DMS53 treated with DMSO at 0.1 percent for 48 hours (cell line): Measurements from ENCODE around the gene JUND.

Experiments
- DNase-seq: peaks from one replicate; lab custom pipeline; 2025; ENCODE audit not compliant: unreplicated experiment; lab: John Stamatoyannopoulos, UW

The JUND gene

DNA sequence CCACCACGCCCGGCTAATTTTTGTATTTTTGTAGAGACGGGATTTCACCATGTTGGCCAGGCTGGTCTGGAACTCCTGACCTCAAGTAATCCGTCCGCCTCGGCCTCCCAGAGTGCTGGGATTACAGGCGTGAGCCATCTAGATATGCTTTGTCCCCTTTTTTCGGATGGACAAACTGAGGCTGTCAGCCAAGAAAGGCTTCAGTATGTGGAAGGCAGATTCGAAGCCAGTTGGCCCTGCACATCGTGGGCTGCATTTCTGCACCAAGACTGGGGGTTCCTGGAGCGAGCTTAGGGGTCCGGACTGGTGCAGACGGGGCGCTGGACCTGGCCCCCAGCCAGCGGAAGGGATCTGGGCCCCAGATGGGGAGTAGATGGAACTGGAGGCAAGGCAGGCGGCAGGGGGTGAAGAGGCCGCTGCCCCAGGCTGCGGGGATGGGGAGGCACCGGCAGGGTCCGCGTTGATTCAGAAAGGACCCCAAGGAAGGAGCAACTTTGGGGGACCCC lies 9.7 kb upstream of the JUND start:
- DNase-seq: no peak

- DNase-seq: no peak
These were observed 9.0 kb upstream of the JUND start for GRCh38 chr19:18290302-18291018.

- no peak for DNase-seq
These were observed 8.3 kb upstream of the JUND start for GRCh38 chr19:18289471-18290301.

GRCh38 chr19:18287836-18288772 lies 6.7 kb upstream of the JUND start:
- DNase-seq: no peak

- no peak for DNase-seq
These were observed 5.7 kb upstream of the JUND start for GRCh38 chr19:18286973-18287635.

- DNase-seq: no peak
These were observed 3.4 kb upstream of the JUND start for GRCh38 chr19:18284712-18285360.

DNA sequence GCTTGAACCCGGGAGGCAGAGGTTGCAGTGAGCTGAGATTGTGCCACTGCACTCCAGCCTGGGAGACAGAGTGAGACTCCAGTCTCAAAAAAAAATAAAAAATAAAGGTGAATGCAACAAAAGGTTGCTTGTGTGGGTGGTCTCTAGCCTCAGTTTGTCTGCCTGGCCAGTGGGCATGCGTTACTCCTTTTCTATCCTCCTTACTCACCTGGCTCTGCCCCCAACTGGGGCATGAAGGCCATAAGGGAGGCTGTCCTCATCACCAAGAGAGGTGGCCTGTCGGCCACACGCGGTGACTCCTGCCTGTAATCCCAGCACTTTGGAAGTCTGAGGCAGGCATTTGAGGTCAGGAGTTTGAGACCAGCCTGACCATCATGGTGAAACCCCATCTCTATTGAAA lies 1.9 kb upstream of the JUND start:
- no peak for DNase-seq

- no peak for DNase-seq
These were observed 1.3 kb upstream of the JUND start for GRCh38 chr19:18282788-18283141.

- peak; percentile 85 for DNase-seq
These were observed 782 bp upstream of the JUND start for GRCh38 chr19:18282021-18282787.

DNA sequence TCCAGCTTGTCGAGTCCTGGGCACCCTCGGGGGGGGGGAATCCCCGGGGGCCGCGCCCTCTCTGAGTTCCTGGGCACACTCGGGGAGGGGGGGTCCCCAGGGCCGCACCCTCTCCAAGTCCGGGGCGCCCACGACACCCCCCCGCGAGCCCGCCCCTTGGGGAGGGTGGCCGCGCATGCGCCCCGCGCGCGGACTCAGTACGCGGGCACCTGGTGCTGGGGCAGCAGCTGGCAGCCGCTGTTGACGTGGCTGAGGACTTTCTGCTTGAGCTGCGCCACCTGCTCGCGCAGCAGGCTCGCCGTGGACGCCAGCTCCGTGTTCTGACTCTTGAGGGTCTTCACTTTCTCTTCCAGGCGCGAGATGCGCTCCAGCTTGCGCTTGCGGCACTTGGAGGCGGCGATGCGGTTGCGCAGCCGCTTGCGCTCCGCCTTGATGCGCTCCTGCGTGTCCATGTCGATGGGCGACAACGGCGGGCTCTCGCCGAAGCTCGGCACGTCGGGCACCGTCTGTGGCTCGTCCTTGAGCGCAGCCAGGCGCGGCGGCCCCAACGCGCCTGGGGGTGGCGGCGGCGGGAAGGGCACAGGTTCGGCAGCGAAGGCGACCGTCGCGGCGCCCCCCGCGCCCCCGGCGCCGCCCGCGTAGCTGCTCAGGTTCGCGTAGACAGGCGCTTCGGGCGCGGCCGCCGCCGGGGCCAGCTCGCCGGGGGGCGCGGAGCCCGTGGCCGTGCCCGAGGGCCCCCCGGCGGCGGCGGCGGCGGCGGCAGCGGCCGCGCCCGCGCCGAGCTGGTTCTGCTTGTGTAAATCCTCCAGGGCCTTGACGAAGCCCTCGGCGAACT lies 958 bp downstream of the JUND start:
- DNase-seq: peak; percentile 51

- peak; percentile 79 for DNase-seq
These were observed 1.7 kb downstream of the JUND start for GRCh38 chr19:18279516-18280246.

DNA sequence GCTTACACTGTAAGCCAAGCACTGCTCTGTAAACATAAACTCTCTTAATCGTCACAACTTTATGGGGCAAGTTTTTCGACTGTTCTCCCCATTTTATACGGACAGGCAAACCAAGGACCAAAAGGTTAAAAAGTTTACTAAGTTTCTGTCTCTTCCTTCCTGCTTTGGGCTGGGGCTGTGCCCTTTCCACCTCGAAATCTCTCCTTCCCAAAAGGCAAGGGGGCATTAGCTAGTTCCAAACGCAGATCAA lies 2.2 kb downstream of the JUND start:
- DNase-seq: no peak

DNA sequence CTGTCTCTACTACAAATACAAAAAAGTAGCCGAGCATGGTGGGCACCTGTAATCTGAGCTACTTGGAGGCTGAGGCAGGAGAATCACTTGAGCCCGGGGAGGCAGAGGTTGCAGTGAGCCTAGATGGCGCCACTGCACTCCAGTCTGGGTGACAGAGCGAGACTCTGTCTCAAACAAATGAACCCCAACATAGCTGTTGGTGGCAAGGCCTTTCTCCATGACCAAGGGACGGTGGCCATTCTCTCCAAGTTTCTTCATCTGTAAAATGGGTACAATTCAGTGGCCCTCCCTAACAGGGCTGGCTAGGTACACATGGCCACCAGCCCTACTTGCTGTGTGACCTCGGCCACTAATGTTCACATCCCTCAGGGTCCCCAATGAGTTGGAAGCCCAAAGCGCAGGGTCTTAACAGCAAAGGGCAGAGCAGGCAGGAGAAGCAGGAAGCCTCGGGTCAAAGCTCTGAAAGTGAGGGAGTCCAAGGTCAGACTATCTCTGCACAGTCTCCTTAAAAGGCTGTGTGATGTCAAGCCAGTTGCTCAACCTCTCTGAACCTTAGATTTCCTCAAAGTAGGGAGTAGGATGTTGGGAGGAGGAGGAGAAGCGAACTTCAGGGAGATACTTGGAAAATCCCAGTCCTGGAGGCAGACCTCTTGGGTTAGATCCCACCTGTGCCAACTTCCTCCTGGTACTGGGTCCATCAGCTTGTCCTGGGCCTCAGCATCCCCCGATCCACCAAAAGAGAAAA lies 2.7 kb downstream of the JUND start:
- no peak for DNase-seq

DNA sequence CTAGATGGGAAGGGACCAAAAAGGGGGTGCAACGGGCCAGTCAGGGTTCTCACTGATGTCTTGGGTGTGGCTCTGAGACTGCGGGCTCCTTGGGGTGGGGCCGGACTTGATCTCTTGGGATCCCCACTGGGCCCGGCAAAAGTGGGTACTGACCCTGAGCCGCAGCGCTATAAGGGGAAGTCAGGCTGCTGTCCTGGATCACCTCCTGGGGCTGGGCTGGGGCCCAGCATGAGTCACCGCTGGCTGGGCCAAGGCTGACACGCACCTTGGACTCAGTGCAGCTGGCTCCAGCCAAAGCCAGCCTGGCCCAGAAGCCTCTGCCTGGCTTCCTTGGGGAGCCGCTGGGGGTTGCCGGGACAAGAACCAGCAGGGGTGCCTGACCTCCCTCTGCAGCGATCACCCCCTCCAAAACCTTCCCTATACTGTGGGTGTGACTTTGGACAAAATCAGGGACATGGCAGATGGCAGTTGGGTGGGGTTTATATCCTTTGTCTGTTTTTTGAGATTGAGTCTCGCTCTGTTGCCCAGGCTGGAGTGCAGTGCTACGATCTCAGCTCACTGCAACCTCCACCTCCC lies 6.6 kb downstream of the JUND start:
- peak; percentile 22 for DNase-seq

GRCh38 chr19:18274219-18274780 lies 7.1 kb downstream of the JUND start, which contains the start of gene IQCN:
IQCN (minus strand) TSS chr19:18274452; CDS start chr19:18269478, 4,974 bp downstream.
- no peak for DNase-seq

DNA sequence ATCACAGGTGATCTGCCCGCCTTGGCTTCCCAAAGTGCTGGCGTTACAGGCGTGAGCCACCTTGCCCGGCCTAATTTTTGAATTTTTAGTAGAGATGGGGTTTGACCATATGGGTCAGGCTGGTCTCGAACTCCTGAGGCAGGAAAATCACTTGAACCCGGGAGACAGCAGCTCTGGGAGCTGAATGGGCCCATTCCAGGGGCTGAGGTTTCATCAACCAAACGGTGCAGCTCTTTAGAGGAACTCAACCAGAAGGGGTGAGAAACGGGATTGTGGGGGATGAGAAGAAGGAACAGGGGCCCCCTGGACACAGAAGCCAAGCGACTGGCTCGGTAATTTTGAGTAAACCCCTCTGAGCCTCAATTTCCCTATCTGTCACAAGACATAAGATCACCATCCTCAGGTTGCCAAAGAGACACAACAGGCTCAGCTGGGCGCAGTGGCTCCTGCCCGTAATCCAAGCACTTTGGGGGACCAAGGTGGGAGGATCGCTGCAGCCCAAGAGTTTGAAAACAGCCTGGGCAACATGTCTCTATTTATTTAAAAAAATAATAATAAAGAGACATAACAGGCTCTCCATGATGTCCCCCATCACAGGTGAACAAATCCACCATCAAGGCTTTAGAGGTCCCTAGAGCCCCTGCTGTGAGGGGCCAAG lies 7.7 kb downstream of the JUND start:
- DNase-seq: no peak
